ENCODE measurements around the gene LPP. TPM values are rescaled to one million over a fixed set of nuclear protein-coding genes. Genes with fewer than 3 reads are reported as not detected.

LPP gene
- total and polyA plus RNA-seq, 8 donors, result 23.1 to 220 (median 26.7) TPM

- DNase-seq (no peak), ATAC-seq (no peak)
- H3K27me3 ChIP-seq, result no peaks in the 10 kb centered on the region
- H3K36me3 ChIP-seq, result no peaks in the 10 kb centered on the region
- intact Hi-C loops (cut with DNase I), result no loop called here
- no peak overlapping the region for H3K27ac ChIP-seq
- no peak overlapping the region for H3K4me3 ChIP-seq
- TF ChIP-seq CTCF (IDR thresholded peaks at IDR 0.05), result no peak
- no peaks in the 10 kb centered on the region for H3K4me1 ChIP-seq
- H3K9me3 ChIP-seq, result no peaks in the 10 kb centered on the region
Observed at GRCh38 chr3:188453431-188454384, 299.8 kb downstream of the LPP start.

GRCh38 chr3:188455748-188456147, 301.8 kb downstream of the LPP start:
- Histone ChIP-seq H3K36me3 (no peaks in the 10 kb centered on the region), H3K4me3 (no peak overlapping the region), H3K27ac (no peak overlapping the region), H3K4me1 (no peaks in the 10 kb centered on the region), H3K27me3 (no peaks in the 10 kb centered on the region), H3K9me3 (no peaks in the 10 kb centered on the region)
- ATAC-seq (no peak), DNase-seq (no peak)
- no peak for TF ChIP-seq CTCF (IDR thresholded peaks at IDR 0.05)
- intact Hi-C loops (cut with DNase I), result no loop called here

- Histone ChIP-seq H3K4me3 (no peak overlapping the region), H3K27me3 (no peaks in the 10 kb centered on the region), H3K36me3 (no peaks in the 10 kb centered on the region), H3K27ac (no peak overlapping the region), H3K4me1 (no peaks in the 10 kb centered on the region), H3K9me3 (no peaks in the 10 kb centered on the region)
- TF ChIP-seq CTCF (IDR thresholded peaks at IDR 0.05), result no peak
- ATAC-seq (no peak), DNase-seq (no peak)
- intact Hi-C loops (cut with DNase I), result no loop called here
Observed at GRCh38 chr3:188458756-188459155, 304.8 kb downstream of the LPP start.

GRCh38 chr3:188465311-188465710, 311.4 kb downstream of the LPP start:
- Histone ChIP-seq H3K36me3 (peaks cover 0 to 3% of the 10 kb centered on the region in 2 donors), H3K9me3 (no peaks in the 10 kb centered on the region), H3K4me3 (no peak overlapping the region), H3K4me1 (peaks cover 0 to 12% of the 10 kb centered on the region in 2 donors), H3K27me3 (no peaks in the 10 kb centered on the region), H3K27ac (no peak overlapping the region)
- TF ChIP-seq CTCF (IDR thresholded peaks at IDR 0.05), result no peak
- intact Hi-C loops (cut with DNase I), result no loop called here
- no peak for DNase-seq
- no peak for ATAC-seq

- peaks cover 0 to 3% of the 10 kb centered on the region in 2 donors for H3K36me3 ChIP-seq
- H3K27me3 ChIP-seq, result no peaks in the 10 kb centered on the region
- H3K27ac ChIP-seq, result no peak overlapping the region
- TF ChIP-seq CTCF (IDR thresholded peaks at IDR 0.05), result no peak
- peaks cover 0 to 20% of the 10 kb centered on the region in 2 donors for H3K4me1 ChIP-seq
- H3K4me3 ChIP-seq, result no peak overlapping the region
- intact Hi-C loops (cut with DNase I), result no loop called here
- no peaks in the 10 kb centered on the region for H3K9me3 ChIP-seq
- DNase-seq (no peak), ATAC-seq (no peak)
Observed at GRCh38 chr3:188468196-188468595, 314.2 kb downstream of the LPP start.

Measured in left lung (tissue), 10 donors.